ENCODE results near the gene SERINC4. TPM values are rescaled to one million over a fixed set of nuclear protein-coding genes. Genes with fewer than 3 reads are reported as not detected.

SERINC4 gene
- total RNA-seq, 1 donor from 2014 or later, result 0.05 TPM

GRCh38 chr15:43796566-43796965, 3.5 kb downstream of the SERINC4 start:
- no peak for DNase-seq (ENCODE audit: low read depth)

GRCh38 chr15:43795997-43796396, 4.0 kb downstream of the SERINC4 start:
- no peak for DNase-seq (ENCODE audit: low read depth)

- no peak for DNase-seq (ENCODE audit: low read depth)
Observed at GRCh38 chr15:43795197-43795596, 4.8 kb downstream of the SERINC4 start.

GRCh38 chr15:43794269-43795037, 5.6 kb downstream of the SERINC4 start:
- DNase-seq (ENCODE audit: low read depth), result no peak

GRCh38 chr15:43793647-43794046, 6.4 kb downstream of the SERINC4 start:
- DNase-seq (ENCODE audit: low read depth), result no peak

- DNase-seq (ENCODE audit: low read depth), result peak; percentile 22
Observed at GRCh38 chr15:43792761-43793476, 7.1 kb downstream of the SERINC4 start.

- DNase-seq (ENCODE audit: low read depth), result peak; percentile 95
Observed at GRCh38 chr15:43791993-43792760, 7.8 kb downstream of the SERINC4 start, which contains the start of gene SERF2. Gene SERF2, plus strand, starts transcription at chr15:43792320. Its CDS starts 57 bp downstream, at chr15:43792377.

- DNase-seq (ENCODE audit: low read depth), result no peak
Observed at GRCh38 chr15:43789409-43789808, 10.6 kb downstream of the SERINC4 start.

GRCh38 chr15:43779016-43779415, 21.0 kb downstream of the SERINC4 start:
- DNase-seq (ENCODE audit: low read depth), result no peak

- DNase-seq (ENCODE audit: low read depth), result peak; percentile 50
Observed at GRCh38 chr15:43777267-43777914, 22.6 kb downstream of the SERINC4 start.

GRCh38 chr15:43776718-43777266, 23.2 kb downstream of the SERINC4 start, which contains the start of gene ELL3:
Gene ELL3, minus strand, starts transcription at chr15:43776966. Its CDS starts 65 bp downstream, at chr15:43776901.
- peak; percentile 57 for DNase-seq (ENCODE audit: low read depth)

- no peak for DNase-seq (ENCODE audit: low read depth)
Observed at GRCh38 chr15:43776101-43776717, 23.8 kb downstream of the SERINC4 start.

GRCh38 chr15:43775411-43775965, 24.5 kb downstream of the SERINC4 start:
- peak; percentile 52 for DNase-seq (ENCODE audit: low read depth)

- no peak for DNase-seq (ENCODE audit: low read depth)
Observed at GRCh38 chr15:43774062-43774461, 26.0 kb downstream of the SERINC4 start.

- DNase-seq (ENCODE audit: low read depth), result no peak
Observed at GRCh38 chr15:43772624-43773023, 27.4 kb downstream of the SERINC4 start.

GRCh38 chr15:43771816-43772215, 28.2 kb downstream of the SERINC4 start:
- DNase-seq (ENCODE audit: low read depth), result no peak

GRCh38 chr15:43769584-43770228, 30.3 kb downstream of the SERINC4 start:
- peak; percentile 61 for DNase-seq (ENCODE audit: low read depth)

- DNase-seq (ENCODE audit: low read depth), result no peak
Observed at GRCh38 chr15:43763819-43764446, 36.1 kb downstream of the SERINC4 start.

- DNase-seq (ENCODE audit: low read depth), result no peak
Observed at GRCh38 chr15:43762824-43763223, 37.2 kb downstream of the SERINC4 start.

- DNase-seq (ENCODE audit: low read depth), result no peak
Observed at GRCh38 chr15:43751885-43752284, 48.1 kb downstream of the SERINC4 start.
